Suppressor macrophage (primary cell): ENCODE measurements around the gene MIPEP.
"Not testable (repeated sequence)": the region's sequence is repeated elsewhere in the genome, so short reads cannot be mapped to it uniquely, and the experiment has no call there.

ENCODE experiments used
- DNase-seq, 4 experiments: peaks; one replicate each; pipeline ENCODE4 v3.0.0-alpha.2; 2020 to 2022

The MIPEP gene

DNA sequence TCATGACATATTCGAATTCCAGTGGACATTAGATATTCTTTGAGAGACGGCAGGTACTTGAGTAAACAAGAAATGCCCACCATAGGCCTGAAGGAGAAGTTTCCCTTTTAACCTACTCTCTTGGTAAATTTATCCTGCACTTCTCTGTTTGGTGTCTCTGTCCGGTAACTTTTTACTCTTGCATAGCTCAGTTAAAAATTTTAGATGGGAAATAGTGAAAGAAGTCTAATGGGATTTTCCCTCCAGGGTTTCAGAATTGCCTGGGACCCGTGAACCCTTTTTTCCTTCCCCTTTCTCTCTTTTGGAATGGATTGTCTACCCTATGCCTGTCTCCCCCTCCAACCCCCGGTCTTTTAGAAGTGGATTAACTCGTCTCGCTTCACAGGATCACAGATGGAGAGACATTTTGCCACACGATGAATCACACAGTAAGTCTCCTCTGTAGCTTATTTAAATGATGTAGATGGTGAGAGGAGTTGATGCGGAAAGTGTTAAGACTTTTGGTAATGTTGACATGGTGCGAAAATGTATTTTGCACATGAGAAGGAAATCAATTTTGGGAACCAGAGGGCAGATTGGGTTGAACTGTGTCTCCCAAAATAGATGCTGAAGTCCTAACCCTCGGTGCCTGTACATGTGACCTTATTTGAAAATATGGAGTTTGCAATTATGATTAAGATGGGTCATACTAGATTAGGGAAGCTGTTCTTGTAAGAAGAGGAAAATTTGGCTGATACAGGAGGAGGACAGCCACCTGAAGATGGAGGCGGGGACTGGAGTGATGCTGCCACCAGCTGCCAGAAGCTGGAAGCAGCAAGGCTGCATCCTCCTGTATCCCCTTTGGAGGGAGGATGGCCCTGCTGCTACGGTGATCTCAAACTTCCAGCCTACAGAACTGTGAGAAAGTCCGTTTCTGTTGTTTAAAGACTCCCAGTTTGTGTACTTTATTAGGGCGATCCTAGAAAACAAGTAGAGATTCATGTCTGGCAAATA, 711 bp upstream of the MIPEP start:
- DNase-seq: peak in 1 of 4 experiments; percentile 3

DNA sequence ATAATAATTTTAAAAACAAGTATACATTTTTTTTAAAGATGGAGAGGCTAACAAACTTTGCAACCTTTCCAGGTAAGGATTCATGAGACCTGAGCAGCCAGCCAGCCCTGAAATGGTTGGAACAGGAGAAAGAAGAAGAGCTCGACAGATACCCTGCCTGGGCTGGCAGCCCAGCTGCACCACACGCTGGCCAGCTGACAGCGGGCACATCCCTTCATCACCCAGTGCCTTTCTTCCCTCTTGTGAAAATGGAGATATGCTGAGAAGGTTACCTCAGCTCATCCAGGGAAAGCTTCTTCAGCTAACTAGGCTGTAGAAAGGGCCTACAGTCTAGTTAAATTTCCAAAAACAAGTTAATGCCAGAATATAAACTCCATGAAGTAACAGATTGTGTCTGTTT, 4.8 kb downstream of the MIPEP start:
- not testable (repeated sequence) for DNase-seq

DNA sequence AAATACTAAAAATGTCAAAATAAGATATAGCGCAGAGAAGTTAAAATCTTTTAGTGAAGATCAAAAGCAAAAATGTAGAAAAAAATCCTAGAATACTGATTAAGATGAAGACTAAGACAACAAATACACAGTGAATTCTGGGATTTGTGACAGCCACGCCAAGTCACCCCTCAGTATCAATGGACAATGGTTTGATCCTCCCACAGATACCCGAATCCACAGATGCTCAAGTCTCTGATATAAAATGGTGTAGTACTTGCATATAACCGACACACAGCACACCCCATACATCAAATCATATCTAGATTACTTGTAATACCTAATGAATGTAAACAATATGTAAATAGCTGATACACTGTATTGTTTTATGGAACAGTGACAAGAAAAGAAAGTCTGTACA, 5.9 kb downstream of the MIPEP start:
- no peak for DNase-seq

DNA sequence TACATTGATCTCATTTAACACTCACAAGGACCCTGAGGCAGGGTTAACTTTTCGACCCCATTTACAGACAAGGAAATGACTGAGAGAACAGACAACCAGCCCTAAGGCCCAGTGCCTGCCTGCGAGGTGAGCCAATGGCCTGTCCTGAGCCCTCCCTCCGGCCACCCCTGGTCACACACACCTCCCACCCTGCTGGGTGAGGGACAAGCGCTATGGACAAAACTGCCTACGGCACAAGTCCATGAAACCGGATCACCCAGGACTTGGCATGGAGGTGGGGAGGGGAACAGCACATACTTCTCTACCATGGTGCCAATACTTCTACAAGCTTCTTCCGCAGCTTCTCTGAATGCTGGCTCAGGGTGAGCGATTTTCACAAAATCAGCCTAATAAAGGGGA, 7.8 kb downstream of the MIPEP start:
- DNase-seq: not testable (repeated sequence)

DNA sequence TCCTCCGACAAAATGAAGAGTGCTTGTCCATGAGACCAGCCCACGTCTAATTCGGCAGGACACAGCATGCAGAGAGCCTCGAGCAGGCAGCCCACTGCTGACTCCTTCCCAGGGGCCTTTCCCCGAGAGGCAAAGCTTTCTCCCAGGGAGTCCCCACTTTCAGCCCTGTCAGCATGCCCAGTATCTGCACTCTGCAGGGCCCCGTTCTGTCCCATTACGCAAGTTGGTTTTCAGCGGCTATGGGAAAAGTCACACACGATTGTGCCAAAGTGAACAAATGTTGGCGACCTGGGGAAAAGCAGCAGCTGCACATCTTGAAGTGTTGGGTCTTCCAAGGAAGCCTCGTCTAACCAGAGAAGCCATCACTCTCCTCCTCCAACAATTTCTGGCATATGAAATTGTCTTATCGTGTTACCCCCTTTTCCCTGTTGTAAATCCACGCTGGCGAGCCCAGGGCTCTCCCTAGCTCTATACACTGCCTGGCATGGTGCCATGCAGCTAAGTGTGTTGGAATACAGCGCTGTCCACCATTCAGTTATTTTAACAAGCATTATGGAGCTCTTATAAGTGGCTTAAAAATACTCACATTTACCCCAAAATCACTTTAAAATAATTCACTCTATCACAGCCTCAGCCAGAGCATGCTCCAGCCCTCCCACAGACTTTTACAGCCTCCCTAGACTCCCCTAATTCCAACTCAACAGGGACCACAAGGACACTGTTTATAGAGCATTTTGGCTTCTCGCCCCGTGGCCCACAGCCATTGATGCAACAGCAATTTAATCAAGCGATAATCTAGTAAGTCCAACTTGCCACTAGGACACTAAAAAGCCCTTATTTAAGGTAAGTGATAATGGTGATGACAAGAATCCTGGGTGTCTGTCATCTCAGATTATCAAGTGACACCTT, 8.5 kb downstream of the MIPEP start:
- DNase-seq: not testable (repeated sequence)

DNA sequence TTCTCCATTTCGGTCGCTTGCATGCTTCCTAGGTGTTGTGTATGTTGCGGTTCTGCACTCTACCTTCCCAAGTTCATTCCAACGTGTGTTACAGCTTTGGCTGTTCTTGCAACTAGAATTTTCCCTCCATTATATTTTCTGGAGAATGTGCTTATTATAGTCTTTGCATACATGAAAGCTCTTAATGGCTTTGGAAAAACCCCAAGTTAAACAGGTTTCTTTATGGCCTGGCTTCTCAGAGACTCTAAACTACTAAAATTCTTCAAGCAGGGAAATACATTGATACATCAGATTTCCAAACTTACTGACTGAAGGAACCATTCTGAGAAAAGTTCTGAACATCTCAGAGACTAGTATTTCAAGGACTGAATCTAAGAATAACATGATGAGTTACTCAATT, 11.9 kb downstream of the MIPEP start:
- no peak for DNase-seq

DNA sequence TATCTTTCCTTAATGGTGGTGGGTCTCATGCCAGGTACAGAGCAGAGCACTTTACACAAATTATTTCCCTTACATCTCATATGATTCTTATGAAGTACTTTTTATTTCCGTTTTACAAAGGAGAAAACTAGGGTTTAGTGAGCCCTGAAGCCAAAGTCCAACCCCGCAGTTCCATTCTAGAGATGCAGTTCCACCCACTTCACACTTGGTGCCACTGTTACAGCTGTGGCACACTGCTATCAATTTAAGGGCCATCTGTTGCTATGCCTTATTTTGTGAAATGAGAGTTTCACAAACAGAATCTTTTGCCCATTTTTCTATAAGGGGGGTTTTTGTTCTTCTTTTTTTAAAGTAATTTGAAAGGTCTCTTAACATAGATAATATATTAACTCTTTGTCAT, 12.9 kb downstream of the MIPEP start:
- peak in 3 of 4 experiments; percentile 9 to 13 (median 9) for DNase-seq

DNA sequence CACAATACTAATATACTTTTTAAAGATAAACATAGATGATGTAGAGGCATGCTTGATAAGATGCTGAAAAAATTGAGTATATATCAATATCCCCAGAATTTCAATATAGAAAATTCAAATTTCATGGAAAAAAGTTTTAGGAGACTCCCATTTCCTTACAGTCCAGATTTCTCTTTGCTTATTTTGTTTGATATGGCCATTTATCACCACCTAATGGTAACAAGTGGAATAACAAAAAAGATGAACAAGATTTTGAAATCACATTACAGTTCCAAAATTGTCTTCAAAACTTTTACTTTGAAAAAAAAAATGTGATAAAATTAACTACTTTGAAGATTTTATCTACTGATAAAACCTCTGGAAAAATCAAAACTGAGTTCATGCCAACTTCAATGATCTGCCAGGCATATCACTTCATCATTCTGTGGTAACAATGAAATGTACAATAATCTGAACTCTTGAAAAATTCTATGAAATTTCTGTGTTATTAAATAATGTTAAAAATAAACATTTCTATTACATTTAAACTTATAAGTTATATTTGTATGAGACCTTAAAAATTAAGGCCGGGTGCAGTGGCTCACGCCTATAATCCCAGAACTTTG, 17.5 kb downstream of the MIPEP start:
- DNase-seq: peak in 2 of 4 experiments; percentile 45 to 53

DNA sequence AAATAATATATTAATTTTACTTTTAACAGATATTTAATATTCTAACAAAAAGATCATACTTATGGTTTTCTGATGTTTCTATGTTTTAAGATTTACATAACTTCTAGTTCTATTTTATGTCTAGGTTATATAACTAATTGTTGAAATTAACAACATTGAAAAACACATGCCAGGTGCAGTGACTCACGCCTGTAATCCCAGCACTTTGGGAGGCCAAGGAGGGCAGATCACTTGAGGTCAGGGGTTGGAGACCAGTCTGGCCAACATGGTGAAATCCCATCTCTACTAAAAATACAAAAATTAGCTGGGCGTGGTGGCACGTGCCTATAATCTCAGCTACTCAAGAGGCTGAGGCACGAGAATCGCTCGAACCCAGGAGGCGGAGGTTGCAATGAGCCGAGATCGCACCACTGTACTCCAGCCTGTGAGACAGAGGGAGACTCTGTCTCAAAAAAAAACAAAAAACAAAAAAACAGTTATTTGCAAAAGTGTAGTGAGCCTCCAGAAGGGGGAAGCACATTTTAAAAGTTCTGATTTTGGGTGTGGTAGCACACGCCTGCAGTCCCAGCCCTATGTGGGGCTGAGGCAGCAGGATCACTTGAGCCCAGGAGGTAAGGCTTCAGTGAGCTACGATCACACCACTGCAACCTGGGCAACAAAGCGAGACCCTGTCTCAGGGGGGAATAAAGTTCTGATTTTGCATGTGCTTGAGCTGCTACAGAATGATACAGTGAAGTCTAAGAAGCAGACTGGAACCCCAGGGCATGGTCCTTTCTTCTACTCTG, 18.7 kb downstream of the MIPEP start:
- no peak for DNase-seq

DNA sequence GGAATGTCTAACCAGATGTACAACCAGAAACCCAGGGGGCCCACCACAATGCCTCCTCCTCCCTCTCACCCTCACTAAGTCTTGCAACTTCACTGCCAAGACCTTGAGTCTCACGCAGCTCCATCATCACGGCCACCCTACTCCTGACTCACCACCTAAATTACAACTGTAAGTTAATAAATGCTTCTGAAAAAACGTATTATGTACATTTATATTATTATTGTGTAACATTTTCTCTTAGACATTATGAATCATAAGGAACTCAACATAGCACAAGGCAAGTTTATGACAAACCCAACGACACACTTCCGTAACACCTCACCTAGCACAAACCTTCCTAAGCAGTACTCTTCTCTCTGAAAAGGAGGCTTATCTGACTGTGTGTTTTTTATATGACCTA, 20.7 kb downstream of the MIPEP start:
- DNase-seq: no peak

DNA sequence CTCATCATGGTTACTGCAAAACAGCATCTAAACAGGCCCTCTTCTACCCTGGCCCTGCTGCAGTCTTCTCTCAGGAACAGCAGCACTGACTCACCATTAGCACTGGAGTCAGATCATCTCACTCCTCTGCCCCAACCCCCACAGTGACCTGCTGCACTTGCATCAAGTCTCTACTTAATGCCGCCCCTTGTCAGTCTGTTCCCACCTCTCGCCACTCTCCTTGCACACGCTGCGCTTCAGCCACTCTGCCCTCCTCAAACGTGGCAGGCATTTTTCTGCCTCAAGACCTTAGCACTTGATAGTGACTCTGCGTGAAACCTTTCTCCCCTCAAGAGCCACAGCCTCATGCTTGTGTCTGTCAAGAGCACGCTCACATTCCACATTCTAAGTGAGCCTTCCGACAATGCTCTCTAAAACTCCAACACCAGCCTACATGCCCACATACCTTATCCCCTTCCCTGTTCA, 22.1 kb downstream of the MIPEP start:
- no peak for DNase-seq

DNA sequence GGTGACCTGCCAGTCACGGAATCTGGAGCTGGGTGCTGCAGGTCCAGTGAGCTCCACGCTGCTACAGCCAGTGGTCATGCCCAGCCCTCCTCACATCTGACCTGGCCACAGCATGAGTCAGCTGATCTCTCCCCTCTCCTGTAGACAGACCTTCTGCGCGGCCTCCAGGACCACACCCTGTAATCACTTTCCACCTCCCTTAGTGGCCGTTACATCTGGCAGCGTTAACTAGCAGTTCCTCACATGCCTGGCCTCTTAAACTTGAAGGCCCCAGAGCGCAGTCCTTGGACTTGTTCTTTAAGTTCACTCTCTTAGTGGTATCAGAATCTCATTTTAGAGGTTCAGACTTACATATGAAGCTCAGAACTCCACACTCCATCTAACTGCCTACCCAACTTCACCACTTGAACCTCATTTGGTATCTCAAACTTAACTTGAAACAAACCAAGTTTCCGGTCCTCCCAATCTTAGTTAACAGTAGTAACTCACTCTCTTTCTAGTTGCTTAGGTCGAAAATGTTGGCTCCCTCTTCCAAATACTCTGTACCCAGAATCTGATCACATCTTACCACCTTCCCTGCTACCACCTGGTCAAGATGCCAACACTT, 22.7 kb downstream of the MIPEP start:
- DNase-seq: no peak

DNA sequence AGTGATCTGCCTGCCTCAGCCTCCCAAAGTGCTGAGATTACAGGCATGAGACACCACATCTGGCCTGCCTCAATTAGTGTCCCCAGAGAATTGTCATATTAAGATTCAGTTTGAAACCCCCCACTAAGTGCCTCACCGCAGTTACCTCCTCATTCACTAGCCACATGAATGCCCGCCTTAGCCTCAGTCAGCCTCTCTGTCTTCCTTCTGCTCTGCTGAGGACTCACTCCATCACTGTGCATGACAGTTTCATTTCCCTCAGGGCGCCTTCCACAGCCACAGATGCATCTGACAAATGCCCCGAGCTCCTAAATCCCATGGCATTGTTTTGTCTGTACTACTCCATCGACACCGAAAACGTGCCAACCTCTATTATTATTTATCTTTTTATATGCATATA, 23.3 kb downstream of the MIPEP start:
- no peak for DNase-seq

DNA sequence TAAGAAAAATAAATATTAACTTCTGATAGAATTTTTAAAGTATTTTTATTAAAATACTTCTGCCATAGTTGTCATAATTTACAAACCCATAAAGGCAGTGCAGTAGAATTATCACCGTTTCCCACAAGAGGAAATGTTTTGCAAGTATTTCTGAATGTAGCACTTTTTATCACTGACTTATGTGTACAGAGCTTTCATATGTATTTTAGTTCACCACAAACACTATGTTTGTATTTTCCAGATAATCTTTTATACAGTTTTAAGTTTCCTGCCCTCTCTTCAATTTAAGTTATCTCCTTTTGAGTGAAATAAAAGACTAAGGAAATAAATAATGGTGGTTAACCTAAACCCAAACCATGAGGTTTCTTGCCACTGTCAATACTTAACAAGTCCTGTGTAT, 24.2 kb downstream of the MIPEP start:
- no peak for DNase-seq

DNA sequence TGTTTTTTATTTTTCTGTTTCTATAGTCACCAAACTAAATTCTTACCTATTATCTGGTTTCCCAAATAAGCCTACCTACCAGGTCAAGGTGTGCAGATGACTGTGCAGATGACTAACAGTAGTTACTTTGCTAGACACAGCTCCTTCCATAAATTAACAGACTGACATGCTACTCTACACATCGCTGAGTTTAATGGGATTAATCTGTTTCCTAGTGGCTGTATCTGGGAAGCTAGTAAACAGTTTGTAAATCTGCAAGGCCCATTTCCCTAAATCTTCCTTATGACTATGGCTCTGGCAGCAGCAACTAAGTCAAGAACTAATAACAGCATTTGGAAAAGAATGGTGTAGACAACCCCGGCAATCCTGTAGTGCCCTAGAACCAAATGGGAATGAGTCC, 27.9 kb downstream of the MIPEP start:
- DNase-seq: no peak

DNA sequence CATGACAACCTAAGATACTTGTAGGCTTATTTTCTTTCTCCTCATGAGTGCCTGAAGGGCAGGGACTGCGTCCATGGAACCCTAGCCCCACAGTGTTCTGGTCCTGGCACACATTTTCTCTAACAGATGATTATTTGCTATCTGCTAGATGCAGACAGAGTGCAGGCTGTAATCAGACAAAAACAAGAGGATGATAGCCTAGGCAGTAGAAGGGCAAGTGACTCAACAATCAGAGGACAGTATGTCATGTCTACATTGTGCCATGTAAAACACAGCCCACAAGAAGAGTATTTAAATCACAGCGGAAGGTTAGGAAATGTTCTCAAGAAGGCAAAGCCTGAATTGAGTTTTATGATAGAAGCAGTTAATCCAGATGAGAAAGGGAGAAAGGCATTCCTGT, 29.3 kb downstream of the MIPEP start:
- DNase-seq: no peak

DNA sequence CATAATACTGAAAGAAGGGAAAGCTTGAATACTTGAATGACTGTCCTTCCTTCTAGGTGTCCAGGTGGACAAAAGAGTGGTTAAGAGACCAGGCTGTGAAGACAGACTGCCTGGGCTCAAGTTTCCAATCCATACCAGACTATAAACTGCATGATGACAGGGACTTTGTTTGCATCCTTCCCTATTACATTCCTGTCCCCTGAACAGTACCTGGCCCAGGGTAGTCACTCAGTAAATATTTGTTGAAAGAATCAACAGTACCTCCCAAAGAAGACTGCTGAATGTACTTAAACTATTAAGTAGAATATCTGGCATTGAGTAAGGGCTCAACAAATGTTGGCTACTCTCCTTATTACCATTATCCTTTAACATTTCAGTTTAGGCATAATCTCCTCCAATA, 29.7 kb downstream of the MIPEP start:
- no peak for DNase-seq

DNA sequence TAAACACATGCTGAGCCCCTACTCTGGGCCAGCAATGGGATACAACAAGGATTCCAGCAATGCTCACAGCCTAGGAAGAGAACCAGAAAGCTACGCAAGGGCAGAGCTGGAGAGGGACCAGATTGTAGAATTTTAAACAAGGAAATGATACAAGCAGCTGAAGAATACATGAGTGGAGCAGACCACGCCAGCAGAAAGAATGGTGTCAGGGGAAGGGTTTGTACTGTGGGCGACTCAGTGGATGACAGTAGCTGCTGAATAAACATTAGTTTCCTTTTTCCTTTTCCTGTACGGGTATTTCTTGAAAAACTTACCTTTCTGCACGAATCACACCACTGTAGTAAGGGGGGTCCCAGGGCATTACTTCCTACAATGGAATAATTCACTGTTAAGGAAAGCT, 30.7 kb downstream of the MIPEP start:
- no peak for DNase-seq

DNA sequence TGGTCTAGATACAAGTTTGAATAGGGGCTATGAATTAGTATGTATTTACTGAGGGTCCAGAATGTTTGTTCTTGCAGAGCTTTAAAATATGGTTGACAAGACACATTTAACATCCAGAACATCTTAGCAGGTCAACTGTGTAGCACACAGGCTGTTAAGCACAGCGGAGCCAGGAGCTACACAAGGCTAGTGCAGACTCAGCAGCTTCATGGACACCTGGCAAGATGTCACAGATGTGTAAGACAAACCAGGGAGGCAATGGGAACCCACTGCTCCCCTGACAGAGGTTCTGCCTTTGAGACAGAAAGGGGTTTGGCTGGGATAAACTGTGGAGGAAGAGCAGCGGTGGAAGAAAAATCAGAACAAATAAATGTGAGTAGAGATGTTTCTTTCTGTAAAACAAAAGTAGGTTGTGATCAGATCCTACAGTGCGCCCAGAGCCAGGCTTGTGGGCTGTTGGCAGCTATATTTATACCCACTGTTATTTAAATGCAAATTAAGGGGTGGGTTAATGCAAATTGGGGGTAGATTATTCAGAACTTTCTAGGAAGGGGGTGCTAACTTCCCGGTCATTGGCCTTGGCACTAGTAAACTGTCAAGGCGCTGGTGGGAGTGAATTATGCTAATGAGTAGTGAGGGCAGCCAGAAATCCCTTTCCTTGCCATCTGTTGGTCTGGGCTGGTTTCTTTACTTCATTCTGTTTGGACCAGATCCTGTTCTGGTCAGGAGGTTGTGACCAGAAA, 33.0 kb downstream of the MIPEP start:
- no peak for DNase-seq

DNA sequence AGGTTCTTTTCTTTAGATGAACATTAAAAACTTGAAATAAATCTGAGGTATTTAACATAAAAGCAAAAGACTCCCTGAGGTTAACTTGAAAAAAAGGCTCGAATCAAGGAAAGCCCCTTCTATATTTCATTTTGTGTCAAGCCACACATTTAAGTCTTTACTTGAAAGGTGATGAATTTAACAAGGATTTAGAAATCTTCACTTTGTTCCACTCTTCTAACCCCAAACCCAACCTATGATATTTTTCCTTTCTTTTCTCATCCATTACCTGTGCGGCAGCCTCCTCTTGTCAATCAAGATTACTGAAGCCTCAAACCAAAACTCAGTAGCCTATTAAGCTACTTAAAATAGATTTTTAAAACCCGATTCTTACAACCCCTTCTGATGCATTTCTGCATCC, 33.8 kb downstream of the MIPEP start:
- DNase-seq: no peak

DNA sequence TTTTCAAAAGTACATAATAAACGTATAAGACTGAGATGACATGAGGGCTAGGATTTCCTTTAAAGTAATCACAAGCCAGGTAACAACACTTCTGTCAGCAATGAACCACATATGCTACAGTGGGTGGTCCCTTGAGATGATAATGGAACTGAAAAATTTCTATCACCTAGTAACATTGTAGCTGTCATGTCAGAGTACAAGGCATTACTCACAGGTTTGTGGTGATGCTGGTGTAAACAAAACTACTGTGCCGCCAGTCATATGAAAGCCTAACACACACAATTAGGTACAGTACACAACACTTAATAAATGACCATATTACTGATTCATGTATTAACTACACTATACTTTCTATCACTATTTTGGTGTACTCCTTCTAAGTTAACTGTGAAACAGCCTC, 36.8 kb downstream of the MIPEP start:
- no peak for DNase-seq
